ENCODE results near the gene IL1A. TPM values are rescaled to one million over a fixed set of nuclear protein-coding genes. Genes with fewer than 3 reads are reported as not detected.
A peak's percentile ranks its signal among the peaks of the same experiment; 100 is the strongest.

Gene IL1A
- total RNA-seq, 2 experiments from 2014 or later = not detected

DNA sequence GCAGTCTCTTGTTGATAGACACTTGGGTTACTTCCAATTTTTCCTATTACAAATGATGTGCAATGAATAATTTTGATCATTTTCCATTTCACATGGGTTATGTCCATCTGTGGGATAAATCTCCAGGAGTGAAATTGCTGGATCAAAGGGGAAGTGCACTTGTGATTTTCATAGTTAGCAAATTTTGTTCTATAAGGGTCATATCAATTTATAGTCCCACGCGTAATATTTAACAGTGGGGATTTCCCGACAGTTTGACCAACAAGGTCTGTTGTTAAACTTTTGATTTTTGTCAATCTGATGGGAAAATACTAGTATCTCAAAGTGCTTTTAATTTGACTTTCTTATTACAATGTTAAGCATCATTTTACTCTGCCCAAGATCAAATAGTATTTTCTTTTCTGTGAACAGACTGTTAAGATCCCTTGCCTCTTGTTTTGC lies 44.0 kb upstream of the IL1A start:
- Mint-ChIP-seq H3K4me1 (ENCODE audit: low read depth) (peaks cover 8% of the 10 kb centered on the region), H3K27me3 (ENCODE audit: low read depth) (peaks cover 26% of the 10 kb centered on the region), H3K36me3 (ENCODE audit: low read depth) (no peaks in the 10 kb centered on the region), H3K27ac (no peak overlapping the region), H3K4me3 (no peak overlapping the region), H3K9me3 (ENCODE audit: insufficient read depth) (no peaks in the 10 kb centered on the region)
- POLR2A ChIA-PET = no interaction called here
- no peak for DNase-seq
- CTCF ChIA-PET = no interaction called here
- ATAC-seq = no peak

DNA sequence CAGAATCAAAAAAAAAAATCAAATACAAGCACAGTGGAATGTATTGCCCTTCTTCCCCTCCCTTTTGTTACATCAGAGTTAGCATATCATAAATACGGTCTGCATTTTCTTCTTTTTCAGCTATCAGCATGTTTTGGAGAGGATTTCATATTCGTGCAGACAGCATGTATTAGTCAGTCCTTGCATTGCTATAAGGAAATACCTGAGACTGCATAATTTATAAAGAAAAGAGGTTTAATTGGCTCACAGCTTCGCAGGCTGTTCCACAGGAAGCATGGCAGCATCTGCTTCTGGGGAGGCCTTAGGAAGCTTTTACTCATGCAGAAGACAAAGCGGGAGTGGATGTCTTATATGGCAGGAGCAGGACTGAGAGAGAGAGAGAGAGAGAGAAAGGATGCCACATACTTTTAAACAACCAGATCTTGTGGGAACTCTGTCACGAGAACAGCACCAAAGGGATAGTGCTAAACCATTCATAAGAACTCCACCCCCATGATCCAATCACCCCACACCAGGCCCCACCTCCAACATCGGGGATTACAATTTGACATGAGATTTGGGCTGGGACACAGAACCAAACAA lies 43.4 kb upstream of the IL1A start:
- Mint-ChIP-seq H3K4me3 (no peak overlapping the region), H3K36me3 (ENCODE audit: low read depth) (no peaks in the 10 kb centered on the region), H3K27me3 (ENCODE audit: low read depth) (peaks cover 24% of the 10 kb centered on the region), H3K9me3 (ENCODE audit: insufficient read depth) (no peaks in the 10 kb centered on the region), H3K27ac (no peak overlapping the region), H3K4me1 (ENCODE audit: low read depth) (peaks cover 9% of the 10 kb centered on the region)
- ATAC-seq (no peak), DNase-seq (no peak)
- POLR2A ChIA-PET = no interaction called here
- CTCF ChIA-PET = no interaction called here

DNA sequence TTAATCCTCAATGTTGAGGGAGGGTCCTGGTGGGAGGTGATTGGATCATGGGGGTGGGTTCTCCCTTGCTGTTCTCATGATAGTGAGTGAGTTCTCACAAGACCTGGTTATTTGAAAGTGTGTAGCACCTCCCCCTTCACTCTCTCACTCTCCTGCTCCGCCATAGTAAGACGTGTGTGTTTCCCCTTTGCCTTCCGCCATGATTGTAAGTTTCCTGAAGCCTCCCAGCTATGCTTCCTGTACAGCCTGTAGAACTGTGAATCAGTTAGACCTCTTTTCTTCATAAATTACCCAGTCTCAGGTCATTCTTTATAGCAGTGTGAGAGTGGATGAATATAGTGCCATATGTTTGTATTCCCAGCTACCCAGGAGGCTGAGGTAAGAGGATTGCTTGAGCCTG lies 42.7 kb upstream of the IL1A start:
- DNase-seq (no peak), ATAC-seq (no peak)
- CTCF ChIA-PET = no interaction called here
- H3K36me3 Mint-ChIP-seq (ENCODE audit: low read depth) = no peaks in the 10 kb centered on the region
- H3K4me3 Mint-ChIP-seq = no peak overlapping the region
- peaks cover 16% of the 10 kb centered on the region for H3K4me1 Mint-ChIP-seq (ENCODE audit: low read depth)
- POLR2A ChIA-PET = no interaction called here
- no peak overlapping the region for H3K27ac Mint-ChIP-seq
- H3K9me3 Mint-ChIP-seq (ENCODE audit: insufficient read depth) = no peaks in the 10 kb centered on the region
- H3K27me3 Mint-ChIP-seq (ENCODE audit: low read depth) = peaks cover 24% of the 10 kb centered on the region

DNA sequence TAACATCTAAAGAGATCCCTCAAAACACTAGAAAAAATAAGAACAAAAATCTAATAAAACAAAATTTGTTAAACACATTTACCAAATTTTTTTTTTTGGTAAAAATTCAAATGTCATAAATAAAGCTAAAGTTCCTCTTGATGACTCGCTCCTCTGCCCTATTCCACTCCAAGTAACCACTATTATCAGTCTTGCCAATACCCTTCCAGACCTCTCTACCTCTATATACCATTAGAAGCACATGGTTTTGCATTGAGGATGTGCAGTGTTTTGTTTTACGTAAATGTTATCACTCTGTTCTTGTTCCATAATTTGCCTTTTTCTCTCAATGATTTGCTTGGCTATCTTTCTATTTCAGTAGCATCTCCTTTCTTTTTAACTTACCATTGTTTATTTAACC lies 41.4 kb upstream of the IL1A start:
- ATAC-seq = no peak
- peaks cover 21% of the 10 kb centered on the region for H3K27me3 Mint-ChIP-seq (ENCODE audit: low read depth)
- no peak overlapping the region for H3K4me3 Mint-ChIP-seq
- ChIA-PET POLR2A (no interaction called here), CTCF (no interaction called here)
- H3K4me1 Mint-ChIP-seq (ENCODE audit: low read depth) = peaks cover 26% of the 10 kb centered on the region
- no peaks in the 10 kb centered on the region for H3K9me3 Mint-ChIP-seq (ENCODE audit: insufficient read depth)
- no peak for DNase-seq
- no peak overlapping the region for H3K27ac Mint-ChIP-seq
- no peaks in the 10 kb centered on the region for H3K36me3 Mint-ChIP-seq (ENCODE audit: low read depth)

DNA sequence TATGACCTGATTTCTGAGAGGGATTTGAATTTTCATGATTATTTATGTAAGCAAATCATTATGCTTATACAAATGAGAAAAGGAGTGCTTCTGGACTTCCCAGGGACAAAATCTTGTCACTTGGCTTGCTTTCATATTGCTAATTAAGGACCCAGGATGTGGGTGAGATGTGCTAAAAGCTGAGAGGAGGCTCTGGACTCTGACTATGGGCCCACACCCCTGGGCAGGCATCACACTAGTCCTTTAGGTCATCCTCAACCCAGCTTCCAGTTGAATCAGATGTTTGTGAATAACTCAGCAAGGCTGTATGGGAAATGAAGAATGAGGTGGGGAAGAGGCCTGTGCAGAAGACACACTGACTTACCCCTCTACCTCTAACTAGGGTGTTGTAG lies 40.4 kb upstream of the IL1A start:
- Mint-ChIP-seq H3K4me3 (no peak overlapping the region), H3K27me3 (ENCODE audit: low read depth) (peaks cover 17% of the 10 kb centered on the region), H3K27ac (no peak overlapping the region), H3K36me3 (ENCODE audit: low read depth) (no peaks in the 10 kb centered on the region), H3K9me3 (ENCODE audit: insufficient read depth) (no peaks in the 10 kb centered on the region), H3K4me1 (ENCODE audit: low read depth) (peaks cover 34% of the 10 kb centered on the region)
- ATAC-seq = no peak
- POLR2A ChIA-PET = no interaction called here
- CTCF ChIA-PET = no interaction called here
- DNase-seq = no peak

DNA sequence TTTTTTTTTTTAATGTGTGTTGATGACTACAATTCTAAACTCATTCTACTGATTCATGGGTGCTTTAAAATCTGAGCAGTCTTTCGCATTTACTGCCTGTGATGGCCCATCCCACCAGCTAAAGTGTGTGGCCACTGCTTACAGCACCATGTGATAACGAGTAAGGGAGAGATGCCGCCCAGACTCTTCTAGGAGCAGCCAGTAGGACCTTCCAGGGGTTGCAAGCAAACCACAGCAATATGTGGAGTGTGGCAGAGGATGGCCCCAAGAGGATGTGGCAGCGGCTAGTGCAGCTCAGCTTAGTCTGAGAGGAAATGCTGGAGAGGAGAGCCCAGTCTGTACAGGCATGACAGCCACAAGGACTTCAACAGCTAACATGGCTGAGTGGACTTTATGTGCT lies 37.4 kb upstream of the IL1A start:
- POLR2A ChIA-PET = interaction anchor here (1.2 kb wide), 1 partner anchor 353 kb away, joined by 4 read pairs; no protein-coding TSS in a partner anchor
- H3K27me3 Mint-ChIP-seq (ENCODE audit: low read depth) = peaks cover 2% of the 10 kb centered on the region
- peaks cover 34% of the 10 kb centered on the region for H3K4me1 Mint-ChIP-seq (ENCODE audit: low read depth)
- H3K4me3 Mint-ChIP-seq = peak overlapping the region; percentile 20
- DNase-seq (peak; percentile 66), ATAC-seq (peak; percentile 68)
- peak overlapping the region; percentile 65 for H3K27ac Mint-ChIP-seq
- H3K9me3 Mint-ChIP-seq (ENCODE audit: insufficient read depth) = no peaks in the 10 kb centered on the region
- CTCF ChIA-PET = interaction anchor here (0.7 to 1.6 kb wide), 4 partner anchors 51 to 120 kb away, joined by 3 to 9 read pairs (median 5); no protein-coding TSS in a partner anchor
- no peaks in the 10 kb centered on the region for H3K36me3 Mint-ChIP-seq (ENCODE audit: low read depth)

DNA sequence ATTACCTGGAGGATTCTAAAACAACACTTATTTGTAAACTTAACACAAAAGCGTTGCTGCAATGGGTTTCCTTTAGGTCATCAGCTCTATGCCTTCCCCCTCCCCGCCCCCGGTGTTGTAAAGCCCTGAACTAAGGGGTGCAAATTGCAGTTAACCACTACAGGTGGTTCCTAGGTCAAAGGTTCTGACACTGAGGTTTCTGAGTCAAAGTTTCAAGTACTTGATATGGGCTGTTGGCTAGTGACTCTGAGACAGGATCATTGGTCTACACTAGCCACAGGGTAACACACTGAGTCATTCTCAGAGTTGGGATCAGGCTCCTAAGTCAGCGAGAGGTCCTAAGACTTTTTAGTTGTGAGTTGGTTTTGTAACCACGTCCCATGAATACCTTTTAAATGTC lies 36.8 kb upstream of the IL1A start:
- Mint-ChIP-seq H3K4me1 (ENCODE audit: low read depth) (peaks cover 34% of the 10 kb centered on the region), H3K36me3 (ENCODE audit: low read depth) (no peaks in the 10 kb centered on the region), H3K27me3 (ENCODE audit: low read depth) (peaks cover 2% of the 10 kb centered on the region), H3K27ac (peak overlapping the region; percentile 19), H3K9me3 (ENCODE audit: insufficient read depth) (no peaks in the 10 kb centered on the region), H3K4me3 (no peak overlapping the region)
- POLR2A ChIA-PET = interaction anchor here (1.2 kb wide), 1 partner anchor 353 kb away, joined by 4 read pairs; no protein-coding TSS in a partner anchor
- peak; percentile 91 for ATAC-seq
- DNase-seq = peak; percentile 63
- CTCF ChIA-PET = interaction anchor here (1.1 to 1.4 kb wide), 2 partner anchors 64 to 72 kb away, joined by 3 to 7 read pairs; no protein-coding TSS in a partner anchor

DNA sequence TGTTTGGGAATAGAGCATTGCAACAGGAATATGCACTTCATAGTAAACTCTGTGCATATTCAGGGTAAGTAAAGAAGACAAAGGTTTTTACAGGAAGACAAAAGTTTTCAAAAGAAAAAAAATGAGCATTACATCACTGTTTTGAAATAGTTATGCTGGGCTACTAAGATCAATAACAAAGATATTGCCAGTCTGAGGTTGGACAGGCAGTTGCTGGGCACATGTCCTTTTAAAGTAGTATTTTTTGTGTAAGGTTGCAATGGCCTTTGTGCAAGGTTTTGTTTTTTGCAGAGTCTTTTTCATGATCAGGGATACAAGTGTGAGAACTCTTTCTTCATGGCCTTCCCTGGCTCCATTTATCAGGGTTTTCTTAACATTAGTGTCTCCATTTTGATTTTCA lies 36.0 kb upstream of the IL1A start:
- ATAC-seq = no peak
- Mint-ChIP-seq H3K36me3 (ENCODE audit: low read depth) (no peaks in the 10 kb centered on the region), H3K27ac (no peak overlapping the region), H3K4me1 (ENCODE audit: low read depth) (peaks cover 34% of the 10 kb centered on the region), H3K4me3 (no peak overlapping the region), H3K27me3 (ENCODE audit: low read depth) (peaks cover 2% of the 10 kb centered on the region), H3K9me3 (ENCODE audit: insufficient read depth) (no peaks in the 10 kb centered on the region)
- ChIA-PET POLR2A (no interaction called here), CTCF (no interaction called here)
- no peak for DNase-seq

DNA sequence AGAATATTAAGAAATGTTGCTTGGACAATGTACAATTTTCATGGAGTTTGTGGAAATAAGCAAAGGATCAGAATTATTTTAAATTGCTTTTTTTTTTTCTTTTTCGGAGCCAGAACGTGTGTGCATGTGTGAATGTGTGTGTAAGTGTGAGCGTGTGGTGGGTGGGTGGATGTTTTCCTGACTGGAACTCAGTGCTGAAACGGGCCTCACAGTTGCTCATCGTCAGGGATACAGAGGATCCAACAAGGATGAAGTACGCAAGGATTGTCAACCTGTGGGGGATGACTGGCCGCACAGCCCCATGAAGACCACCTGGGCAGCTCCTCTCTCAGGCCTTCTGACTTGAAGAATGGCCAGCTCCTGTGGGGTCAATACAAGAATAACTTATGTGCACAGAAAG lies 34.8 kb upstream of the IL1A start:
- ChIA-PET CTCF (no interaction called here), POLR2A (no interaction called here)
- ATAC-seq = no peak
- Mint-ChIP-seq H3K9me3 (ENCODE audit: insufficient read depth) (no peaks in the 10 kb centered on the region), H3K4me1 (ENCODE audit: low read depth) (peaks cover 28% of the 10 kb centered on the region), H3K4me3 (no peak overlapping the region), H3K27ac (no peak overlapping the region), H3K36me3 (ENCODE audit: low read depth) (no peaks in the 10 kb centered on the region), H3K27me3 (ENCODE audit: low read depth) (peaks cover 2% of the 10 kb centered on the region)
- DNase-seq = no peak

DNA sequence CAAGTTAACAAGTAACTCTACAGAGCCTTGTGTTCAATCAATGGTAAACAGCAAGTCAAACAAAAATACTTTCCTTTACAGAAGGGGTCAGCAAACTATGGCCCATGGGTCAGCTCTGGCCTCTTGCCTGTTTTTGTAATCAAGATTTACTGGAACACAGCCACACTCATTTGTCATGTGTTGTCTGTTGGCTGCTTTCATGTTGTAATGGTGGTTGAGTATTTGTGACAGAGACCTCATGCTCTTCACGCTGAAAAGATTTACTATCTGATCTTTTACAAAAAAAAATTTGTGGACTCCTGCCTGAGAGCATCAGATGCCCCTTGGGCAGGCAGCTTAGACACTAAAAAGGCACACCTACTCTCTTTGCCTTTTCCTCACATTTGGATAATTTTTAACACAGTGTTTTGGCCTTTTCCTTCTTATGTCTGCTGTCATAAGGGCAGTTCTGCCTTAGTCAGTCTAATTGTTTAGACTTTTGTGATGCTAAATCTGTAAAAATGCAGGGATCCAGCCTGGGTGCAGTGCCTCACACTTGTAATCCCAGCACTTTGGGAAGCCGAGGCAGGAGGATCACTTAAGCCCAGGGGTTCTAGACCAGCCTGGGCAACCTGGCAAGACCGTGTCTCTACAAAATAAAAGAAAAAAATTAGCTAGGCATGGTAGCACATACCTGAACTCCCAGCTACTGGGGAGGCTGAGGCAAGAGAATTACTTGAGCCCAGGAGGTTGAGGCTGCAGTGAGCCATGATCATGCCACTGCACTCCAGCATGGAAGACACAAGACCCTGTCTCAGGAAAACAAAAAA lies 34.0 kb upstream of the IL1A start:
- DNase-seq = no peak
- CTCF ChIA-PET = no interaction called here
- H3K9me3 Mint-ChIP-seq (ENCODE audit: insufficient read depth) = no peaks in the 10 kb centered on the region
- H3K27me3 Mint-ChIP-seq (ENCODE audit: low read depth) = peaks cover 2% of the 10 kb centered on the region
- POLR2A ChIA-PET = no interaction called here
- H3K4me1 Mint-ChIP-seq (ENCODE audit: low read depth) = peaks cover 27% of the 10 kb centered on the region
- H3K36me3 Mint-ChIP-seq (ENCODE audit: low read depth) = no peaks in the 10 kb centered on the region
- H3K27ac Mint-ChIP-seq = no peak overlapping the region
- no peak for ATAC-seq
- H3K4me3 Mint-ChIP-seq = no peak overlapping the region

DNA sequence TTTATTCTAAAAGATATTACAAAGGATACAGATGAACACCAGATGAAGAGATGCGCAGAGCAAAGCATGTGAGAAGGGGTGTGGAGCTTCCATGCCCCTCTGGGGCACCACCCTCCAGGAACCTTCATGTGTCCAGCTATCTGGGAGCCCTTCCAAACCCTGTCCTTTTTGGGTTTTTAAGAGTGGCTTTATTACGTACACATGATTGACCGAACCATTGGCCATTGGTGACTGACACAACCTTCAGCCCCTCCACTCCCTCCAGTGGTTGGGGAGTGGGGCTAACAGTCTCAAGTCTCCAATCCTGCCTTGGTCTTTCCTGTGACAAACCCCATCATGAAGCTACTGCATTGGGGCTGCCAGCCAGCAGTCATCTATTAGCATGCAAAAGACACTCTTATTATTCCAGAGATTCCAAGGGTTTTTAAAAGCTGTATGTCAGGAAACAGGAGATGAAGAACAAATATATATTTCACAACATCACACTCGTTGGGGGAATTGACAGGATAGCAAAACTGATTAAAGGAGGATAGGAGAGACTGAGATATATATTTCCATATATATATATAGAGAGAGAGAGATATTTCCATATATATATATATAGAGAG lies 32.9 kb upstream of the IL1A start:
- ATAC-seq = no peak
- H3K36me3 Mint-ChIP-seq (ENCODE audit: low read depth) = no peaks in the 10 kb centered on the region

DNA sequence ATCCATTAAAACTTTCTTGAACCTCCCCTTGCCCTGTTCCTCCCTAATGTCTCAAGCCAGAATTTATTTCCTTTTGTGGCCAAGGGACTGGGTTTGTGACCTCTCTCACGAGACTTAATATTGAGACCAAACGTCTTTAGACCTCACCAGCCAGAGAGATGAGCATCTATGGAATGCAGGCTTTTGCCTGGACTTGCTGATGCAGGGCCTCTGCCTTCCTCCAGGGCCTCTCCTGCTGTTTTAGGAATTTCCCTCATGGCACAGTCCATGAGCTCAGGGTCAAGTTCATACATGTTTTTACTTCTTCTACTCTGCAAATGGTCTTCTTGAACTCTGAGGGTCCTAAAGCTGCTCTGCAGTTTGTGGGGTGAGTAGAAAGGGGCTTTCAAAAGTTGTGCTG lies 30.0 kb upstream of the IL1A start:
- Mint-ChIP-seq H3K27me3 (ENCODE audit: low read depth) (peaks cover 2% of the 10 kb centered on the region), H3K9me3 (ENCODE audit: insufficient read depth) (no peaks in the 10 kb centered on the region), H3K27ac (no peak overlapping the region), H3K4me1 (ENCODE audit: low read depth) (peaks cover 15% of the 10 kb centered on the region), H3K36me3 (ENCODE audit: low read depth) (no peaks in the 10 kb centered on the region), H3K4me3 (no peak overlapping the region)
- no peak for DNase-seq
- no peak for ATAC-seq
- ChIA-PET POLR2A (no interaction called here), CTCF (interaction anchor here (1.5 kb wide), 1 partner anchor 65 kb away, joined by 4 read pairs; no protein-coding TSS in a partner anchor)

More for the DNA sequence above, 32.9 kb upstream of the IL1A start:
- no peak overlapping the region for H3K4me3 Mint-ChIP-seq
- DNase-seq = no peak
- peaks cover 2% of the 10 kb centered on the region for H3K27me3 Mint-ChIP-seq (ENCODE audit: low read depth)
- ChIA-PET CTCF (no interaction called here), POLR2A (no interaction called here)
- no peaks in the 10 kb centered on the region for H3K9me3 Mint-ChIP-seq (ENCODE audit: insufficient read depth)
- peaks cover 23% of the 10 kb centered on the region for H3K4me1 Mint-ChIP-seq (ENCODE audit: low read depth)
- no peak overlapping the region for H3K27ac Mint-ChIP-seq

Data from activated CD8-positive, alpha-beta T cell treated with anti-CD3 and anti-CD28 coated beads, Interleukin-2, amount 10 ng/mL, durations not matched to agents 7 days and 5 days (primary cell).